Transverse colon (tissue), 4 donors: ENCODE measurements around the gene SBF2.

ENCODE experiments used
- POLR2AphosphoS5 ChIP-seq, 3 donors: sonication (generic); formaldehyde crosslinking; IDR thresholded peaks; one replicate each; pipeline ENCODE4 v1.6.1; 2016; ENCODE audit warnings: antibody characterized with exemption in 3 of 3
- TF ChIP-seq, protein P1 (sequence below), 5 experiments: fragments of 200-600 bp in 3 of 5; fragments of 450-650 bp in 2 of 5; sonication (generic) in 3 of 5; IDR thresholded peaks; 1 replicate in 2 of 5; 2 replicates in 3 of 5; pipeline ENCODE4 v1.5.1; 2016 to 2017; ENCODE audit warnings: antibody characterized with exemption in 5 of 5, inconsistent platforms in 3 of 5, mild to moderate bottlenecking in 2 of 5, moderate library complexity in 1 of 5

DNA sequence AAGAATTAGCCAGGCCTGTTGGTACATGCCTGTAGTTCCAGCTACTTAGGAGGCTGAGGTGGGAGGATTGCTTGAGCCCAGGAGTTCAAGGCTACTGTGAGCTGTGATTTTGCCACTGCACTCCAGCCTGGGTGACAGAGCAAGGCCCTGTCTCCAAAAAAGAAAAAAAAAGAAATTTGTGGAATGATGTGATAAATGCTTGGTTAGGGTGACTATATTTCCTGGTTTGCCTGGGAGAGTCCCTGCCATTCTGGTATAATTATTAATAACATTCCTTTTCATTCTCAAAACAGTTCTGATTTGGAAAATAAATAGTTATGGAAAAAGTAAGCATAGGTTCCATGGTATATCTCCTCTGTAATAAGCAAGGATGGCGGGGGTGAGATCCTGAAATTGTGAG is 555.3 kb downstream of the SBF2 start:
- no peak for TF ChIP-seq POLR2AphosphoS5 (IDR thresholded peaks at IDR 0.05)
- TF ChIP-seq, protein P1, sequence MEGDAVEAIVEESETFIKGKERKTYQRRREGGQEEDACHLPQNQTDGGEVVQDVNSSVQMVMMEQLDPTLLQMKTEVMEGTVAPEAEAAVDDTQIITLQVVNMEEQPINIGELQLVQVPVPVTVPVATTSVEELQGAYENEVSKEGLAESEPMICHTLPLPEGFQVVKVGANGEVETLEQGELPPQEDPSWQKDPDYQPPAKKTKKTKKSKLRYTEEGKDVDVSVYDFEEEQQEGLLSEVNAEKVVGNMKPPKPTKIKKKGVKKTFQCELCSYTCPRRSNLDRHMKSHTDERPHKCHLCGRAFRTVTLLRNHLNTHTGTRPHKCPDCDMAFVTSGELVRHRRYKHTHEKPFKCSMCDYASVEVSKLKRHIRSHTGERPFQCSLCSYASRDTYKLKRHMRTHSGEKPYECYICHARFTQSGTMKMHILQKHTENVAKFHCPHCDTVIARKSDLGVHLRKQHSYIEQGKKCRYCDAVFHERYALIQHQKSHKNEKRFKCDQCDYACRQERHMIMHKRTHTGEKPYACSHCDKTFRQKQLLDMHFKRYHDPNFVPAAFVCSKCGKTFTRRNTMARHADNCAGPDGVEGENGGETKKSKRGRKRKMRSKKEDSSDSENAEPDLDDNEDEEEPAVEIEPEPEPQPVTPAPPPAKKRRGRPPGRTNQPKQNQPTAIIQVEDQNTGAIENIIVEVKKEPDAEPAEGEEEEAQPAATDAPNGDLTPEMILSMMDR (IDR thresholded peaks at IDR 0.05), result no peak
